Measurements from ENCODE around the gene SUPT4H1. TPM values are rescaled to one million over a fixed set of nuclear protein-coding genes. Genes with fewer than 3 reads are reported as not detected.

The SUPT4H1 gene
- total and polyA plus RNA-seq, 9 of the 15 experiments (the other 6 are each of a cell fraction or from before 2014, with no cell fraction given), result 62.1 to 320 (median 117) TPM

DNA sequence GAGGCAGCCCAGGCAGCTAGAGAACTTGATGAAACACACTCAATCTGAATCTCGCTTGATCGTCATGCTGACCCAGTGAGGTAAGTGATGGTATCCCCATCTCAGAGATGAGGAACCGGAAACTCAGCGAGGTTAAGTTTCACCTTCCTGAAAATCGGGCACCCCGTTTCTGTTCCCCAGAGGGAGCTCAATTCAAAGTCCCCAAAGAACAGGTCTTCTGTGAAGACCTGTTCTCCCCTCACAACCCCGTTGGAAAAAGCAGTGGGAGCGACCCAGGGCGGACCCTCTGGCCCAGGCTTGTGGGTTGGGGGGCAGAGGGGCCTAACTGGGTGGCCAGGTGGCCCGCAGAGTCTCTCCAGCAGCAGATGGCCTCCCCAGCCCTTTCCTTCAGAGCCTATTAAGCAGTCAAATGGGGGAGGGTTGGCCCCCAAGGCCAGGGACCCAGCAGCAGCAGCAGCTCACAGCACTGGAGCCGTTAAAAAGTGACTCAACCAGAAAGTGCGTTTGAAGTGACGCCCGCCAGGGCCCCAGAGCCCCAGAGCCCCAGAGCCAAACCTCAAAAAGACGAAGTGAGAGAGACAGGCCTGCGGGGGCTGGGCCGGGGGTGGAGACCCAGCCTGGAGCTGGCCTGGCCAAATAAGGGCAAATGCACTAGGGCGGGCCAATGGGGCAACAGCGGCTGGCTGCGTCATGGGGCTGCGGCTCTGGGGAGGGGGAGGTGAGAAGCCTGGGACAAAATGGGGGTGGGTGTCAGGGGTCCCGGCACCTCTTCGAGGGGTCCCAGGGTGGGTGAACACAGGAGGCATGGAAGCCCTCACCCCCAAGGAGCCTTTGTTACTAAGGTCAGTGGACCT lies 14.2 kb downstream of the SUPT4H1 start (continued):
- TF ChIP-seq, protein P1, sequence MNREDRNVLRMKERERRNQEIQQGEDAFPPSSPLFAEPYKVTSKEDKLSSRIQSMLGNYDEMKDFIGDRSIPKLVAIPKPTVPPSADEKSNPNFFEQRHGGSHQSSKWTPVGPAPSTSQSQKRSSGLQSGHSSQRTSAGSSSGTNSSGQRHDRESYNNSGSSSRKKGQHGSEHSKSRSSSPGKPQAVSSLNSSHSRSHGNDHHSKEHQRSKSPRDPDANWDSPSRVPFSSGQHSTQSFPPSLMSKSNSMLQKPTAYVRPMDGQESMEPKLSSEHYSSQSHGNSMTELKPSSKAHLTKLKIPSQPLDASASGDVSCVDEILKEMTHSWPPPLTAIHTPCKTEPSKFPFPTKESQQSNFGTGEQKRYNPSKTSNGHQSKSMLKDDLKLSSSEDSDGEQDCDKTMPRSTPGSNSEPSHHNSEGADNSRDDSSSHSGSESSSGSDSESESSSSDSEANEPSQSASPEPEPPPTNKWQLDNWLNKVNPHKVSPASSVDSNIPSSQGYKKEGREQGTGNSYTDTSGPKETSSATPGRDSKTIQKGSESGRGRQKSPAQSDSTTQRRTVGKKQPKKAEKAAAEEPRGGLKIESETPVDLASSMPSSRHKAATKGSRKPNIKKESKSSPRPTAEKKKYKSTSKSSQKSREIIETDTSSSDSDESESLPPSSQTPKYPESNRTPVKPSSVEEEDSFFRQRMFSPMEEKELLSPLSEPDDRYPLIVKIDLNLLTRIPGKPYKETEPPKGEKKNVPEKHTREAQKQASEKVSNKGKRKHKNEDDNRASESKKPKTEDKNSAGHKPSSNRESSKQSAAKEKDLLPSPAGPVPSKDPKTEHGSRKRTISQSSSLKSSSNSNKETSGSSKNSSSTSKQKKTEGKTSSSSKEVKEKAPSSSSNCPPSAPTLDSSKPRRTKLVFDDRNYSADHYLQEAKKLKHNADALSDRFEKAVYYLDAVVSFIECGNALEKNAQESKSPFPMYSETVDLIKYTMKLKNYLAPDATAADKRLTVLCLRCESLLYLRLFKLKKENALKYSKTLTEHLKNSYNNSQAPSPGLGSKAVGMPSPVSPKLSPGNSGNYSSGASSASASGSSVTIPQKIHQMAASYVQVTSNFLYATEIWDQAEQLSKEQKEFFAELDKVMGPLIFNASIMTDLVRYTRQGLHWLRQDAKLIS (CRISPR knock-in tag; IDR thresholded peaks at IDR 0.05), result peak; percentile 80; the same call in 1 of the 2 replicates
- no peak for TF ChIP-seq SRSF9 (IDR thresholded peaks at IDR 0.05; ENCODE audit: borderline replicate concordance, low read depth, low read length)
- TF ChIP-seq NR2C1 (IDR thresholded peaks at IDR 0.05), result no peak
- TF ChIP-seq NR2C1 (tag; IDR thresholded peaks at IDR 0.05), result 0 out of 2 replicates have a peak, but pooled peaks have one; percentile 22
- TF ChIP-seq SP2 (IDR thresholded peaks at IDR 0.05; ENCODE audit: extremely low read depth, low read depth, low read length, poor library complexity, severe bottlenecking), result no peak
- TF ChIP-seq NBN (IDR thresholded peaks at IDR 0.05; ENCODE audit: low read depth), result peak; percentile 50
- TF ChIP-seq, protein P2, sequence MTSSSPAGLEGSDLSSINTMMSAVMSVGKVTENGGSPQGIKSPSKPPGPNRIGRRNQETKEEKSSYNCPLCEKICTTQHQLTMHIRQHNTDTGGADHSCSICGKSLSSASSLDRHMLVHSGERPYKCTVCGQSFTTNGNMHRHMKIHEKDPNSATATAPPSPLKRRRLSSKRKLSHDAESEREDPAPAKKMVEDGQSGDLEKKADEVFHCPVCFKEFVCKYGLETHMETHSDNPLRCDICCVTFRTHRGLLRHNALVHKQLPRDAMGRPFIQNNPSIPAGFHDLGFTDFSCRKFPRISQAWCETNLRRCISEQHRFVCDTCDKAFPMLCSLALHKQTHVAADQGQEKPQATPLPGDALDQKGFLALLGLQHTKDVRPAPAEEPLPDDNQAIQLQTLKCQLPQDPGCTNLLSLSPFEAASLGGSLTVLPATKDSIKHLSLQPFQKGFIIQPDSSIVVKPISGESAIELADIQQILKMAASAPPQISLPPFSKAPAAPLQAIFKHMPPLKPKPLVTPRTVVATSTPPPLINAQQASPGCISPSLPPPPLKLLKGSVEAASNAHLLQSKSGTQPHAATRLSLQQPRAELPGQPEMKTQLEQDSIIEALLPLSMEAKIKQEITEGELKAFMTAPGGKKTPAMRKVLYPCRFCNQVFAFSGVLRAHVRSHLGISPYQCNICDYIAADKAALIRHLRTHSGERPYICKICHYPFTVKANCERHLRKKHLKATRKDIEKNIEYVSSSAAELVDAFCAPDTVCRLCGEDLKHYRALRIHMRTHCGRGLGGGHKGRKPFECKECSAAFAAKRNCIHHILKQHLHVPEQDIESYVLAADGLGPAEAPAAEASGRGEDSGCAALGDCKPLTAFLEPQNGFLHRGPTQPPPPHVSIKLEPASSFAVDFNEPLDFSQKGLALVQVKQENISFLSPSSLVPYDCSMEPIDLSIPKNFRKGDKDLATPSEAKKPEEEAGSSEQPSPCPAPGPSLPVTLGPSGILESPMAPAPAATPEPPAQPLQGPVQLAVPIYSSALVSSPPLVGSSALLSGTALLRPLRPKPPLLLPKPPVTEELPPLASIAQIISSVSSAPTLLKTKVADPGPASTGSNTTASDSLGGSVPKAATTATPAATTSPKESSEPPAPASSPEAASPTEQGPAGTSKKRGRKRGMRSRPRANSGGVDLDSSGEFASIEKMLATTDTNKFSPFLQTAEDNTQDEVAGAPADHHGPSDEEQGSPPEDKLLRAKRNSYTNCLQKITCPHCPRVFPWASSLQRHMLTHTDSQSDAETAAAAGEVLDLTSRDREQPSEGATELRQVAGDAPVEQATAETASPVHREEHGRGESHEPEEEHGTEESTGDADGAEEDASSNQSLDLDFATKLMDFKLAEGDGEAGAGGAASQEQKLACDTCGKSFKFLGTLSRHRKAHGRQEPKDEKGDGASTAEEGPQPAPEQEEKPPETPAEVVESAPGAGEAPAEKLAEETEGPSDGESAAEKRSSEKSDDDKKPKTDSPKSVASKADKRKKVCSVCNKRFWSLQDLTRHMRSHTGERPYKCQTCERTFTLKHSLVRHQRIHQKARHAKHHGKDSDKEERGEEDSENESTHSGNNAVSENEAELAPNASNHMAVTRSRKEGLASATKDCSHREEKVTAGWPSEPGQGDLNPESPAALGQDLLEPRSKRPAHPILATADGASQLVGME (CRISPR knock-in tag; IDR thresholded peaks at IDR 0.05), result no peak
- no peak for TF ChIP-seq HMG20B (CRISPR knock-in tag; IDR thresholded peaks at IDR 0.05)
- TF ChIP-seq ZNF766 (CRISPR knock-in tag; conservative IDR thresholded peaks at IDR 0.05), result no peak
- TF ChIP-seq PTBP1 (IDR thresholded peaks at IDR 0.05; ENCODE audit: low read depth, low read length), result no peak
- no peak for TF ChIP-seq ZEB2 (IDR thresholded peaks at IDR 0.05)
- TF ChIP-seq ARNT (IDR thresholded peaks at IDR 0.05), result no peak
- TF ChIP-seq, protein P3, sequence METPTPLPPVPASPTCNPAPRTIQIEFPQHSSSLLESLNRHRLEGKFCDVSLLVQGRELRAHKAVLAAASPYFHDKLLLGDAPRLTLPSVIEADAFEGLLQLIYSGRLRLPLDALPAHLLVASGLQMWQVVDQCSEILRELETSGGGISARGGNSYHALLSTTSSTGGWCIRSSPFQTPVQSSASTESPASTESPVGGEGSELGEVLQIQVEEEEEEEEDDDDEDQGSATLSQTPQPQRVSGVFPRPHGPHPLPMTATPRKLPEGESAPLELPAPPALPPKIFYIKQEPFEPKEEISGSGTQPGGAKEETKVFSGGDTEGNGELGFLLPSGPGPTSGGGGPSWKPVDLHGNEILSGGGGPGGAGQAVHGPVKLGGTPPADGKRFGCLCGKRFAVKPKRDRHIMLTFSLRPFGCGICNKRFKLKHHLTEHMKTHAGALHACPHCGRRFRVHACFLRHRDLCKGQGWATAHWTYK (CRISPR knock-in tag; IDR thresholded peaks at IDR 0.05), result no peak
- TF ChIP-seq, protein P4, sequence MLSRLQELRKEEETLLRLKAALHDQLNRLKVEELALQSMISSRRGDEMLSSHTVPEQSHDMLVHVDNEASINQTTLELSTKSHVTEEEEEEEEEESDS (CRISPR knock-in tag; IDR thresholded peaks at IDR 0.05), result no peak
- no peak for TF ChIP-seq E2F3 (CRISPR knock-in tag; IDR thresholded peaks at IDR 0.05)
- no peak for TF ChIP-seq HDAC8 (tag; IDR thresholded peaks at IDR 0.05)
- no peak for TF ChIP-seq TAL1 (IDR thresholded peaks at IDR 0.05)
- no peak for TF ChIP-seq HIVEP1 (CRISPR knock-in tag; IDR thresholded peaks at IDR 0.05)
